ENCODE measurements around the gene PLD2.

DNA sequence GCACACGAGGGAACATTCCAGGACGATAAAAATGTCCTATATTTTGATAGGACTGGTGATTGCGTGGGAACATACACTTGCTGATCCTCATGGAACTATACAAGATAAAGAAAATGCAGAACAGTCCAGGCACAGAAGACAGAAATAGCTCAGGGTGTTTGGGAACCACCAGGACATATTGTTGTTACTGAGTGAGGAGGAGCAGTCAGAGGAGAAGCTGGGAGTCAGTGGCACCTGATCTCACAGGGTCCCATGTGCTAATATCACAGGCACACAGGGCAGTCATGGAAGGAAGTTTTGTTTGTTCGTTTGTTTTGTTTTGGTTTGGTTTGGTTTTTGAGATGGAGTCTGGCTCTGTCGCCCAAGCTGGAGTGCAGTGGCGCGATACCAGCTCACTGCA lies 5.7 kb downstream of the PLD2 start:
- TF ChIP-seq, protein P1, sequence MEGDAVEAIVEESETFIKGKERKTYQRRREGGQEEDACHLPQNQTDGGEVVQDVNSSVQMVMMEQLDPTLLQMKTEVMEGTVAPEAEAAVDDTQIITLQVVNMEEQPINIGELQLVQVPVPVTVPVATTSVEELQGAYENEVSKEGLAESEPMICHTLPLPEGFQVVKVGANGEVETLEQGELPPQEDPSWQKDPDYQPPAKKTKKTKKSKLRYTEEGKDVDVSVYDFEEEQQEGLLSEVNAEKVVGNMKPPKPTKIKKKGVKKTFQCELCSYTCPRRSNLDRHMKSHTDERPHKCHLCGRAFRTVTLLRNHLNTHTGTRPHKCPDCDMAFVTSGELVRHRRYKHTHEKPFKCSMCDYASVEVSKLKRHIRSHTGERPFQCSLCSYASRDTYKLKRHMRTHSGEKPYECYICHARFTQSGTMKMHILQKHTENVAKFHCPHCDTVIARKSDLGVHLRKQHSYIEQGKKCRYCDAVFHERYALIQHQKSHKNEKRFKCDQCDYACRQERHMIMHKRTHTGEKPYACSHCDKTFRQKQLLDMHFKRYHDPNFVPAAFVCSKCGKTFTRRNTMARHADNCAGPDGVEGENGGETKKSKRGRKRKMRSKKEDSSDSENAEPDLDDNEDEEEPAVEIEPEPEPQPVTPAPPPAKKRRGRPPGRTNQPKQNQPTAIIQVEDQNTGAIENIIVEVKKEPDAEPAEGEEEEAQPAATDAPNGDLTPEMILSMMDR (IDR thresholded peaks at IDR 0.05): no peak
- TF ChIP-seq EZH2 (IDR thresholded peaks at IDR 0.05; ENCODE audit: borderline replicate concordance, insufficient read depth, low read depth, low read length, poor library complexity, severe bottlenecking): no peak

Data from B cell (primary cell).